Stimulated activated CD4-positive, alpha-beta T cell treated with anti-CD3 and anti-CD28 coated beads, TNF-alpha, amount 100 ng/mL, for 4 hours (primary cell): ENCODE measurements around the gene RIPK1.

Source experiments
- DNase-seq, 3 experiments: peaks; one replicate each; pipeline ENCODE4 v3.0.0-alpha.2; 2020; ENCODE audit warnings: low read depth in 3 of 3

RIPK1 gene

GRCh38 chr6:3085074-3085473 is 16.8 kb downstream of the RIPK1 start:
- DNase-seq, result no peak

DNA sequence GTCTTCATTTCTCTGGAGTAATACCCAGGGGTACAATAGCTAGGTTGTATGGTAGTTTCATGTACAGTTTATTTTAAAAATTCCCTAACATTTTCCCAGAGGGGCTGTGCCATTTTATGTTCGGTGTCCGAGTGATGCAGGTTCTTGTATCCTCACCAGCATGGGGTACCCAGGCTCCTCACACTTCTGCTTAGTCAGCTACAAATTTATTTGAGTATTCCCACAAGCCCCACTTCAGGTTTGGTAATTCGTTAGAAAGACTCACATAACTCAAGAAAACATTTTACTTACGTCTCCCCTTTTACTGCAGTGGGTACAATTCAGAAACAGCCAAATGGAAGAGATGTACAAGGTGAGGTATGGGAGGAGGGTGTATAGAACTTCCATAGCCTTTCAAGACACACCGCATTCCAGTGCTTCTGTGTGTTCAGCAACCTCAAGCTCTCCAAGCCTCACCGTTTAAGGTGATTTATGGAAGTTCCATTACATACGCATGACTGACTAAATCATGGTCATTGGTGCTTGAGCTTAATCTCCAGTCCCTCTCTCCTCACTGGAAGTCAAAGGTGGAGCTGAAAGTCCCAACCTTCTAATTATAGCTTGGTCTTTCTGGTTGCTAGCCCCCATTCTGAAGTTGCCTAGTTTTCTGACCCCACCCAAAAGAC is 18.1 kb downstream of the RIPK1 start:
- DNase-seq, result no peak

DNA sequence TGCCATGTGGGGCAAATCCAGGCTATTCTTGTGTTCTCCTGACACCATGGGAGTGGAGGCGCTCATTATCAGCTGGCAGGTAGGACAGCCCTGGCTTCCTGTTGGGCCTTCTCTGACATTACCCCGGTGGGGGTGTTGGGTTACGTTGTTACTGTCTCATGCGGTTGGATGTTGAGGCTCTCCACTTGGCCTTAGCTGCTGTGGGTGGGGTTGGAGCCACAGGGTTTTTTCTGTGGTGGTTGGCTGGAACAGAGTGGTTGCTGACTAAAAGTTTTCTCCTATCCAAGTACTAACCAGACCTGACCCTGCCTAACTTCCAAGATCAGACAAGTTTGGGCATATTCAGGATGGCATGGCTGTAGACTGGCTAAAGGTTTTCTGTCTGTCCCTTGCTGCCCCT is 20.2 kb downstream of the RIPK1 start:
- no peak for DNase-seq

DNA sequence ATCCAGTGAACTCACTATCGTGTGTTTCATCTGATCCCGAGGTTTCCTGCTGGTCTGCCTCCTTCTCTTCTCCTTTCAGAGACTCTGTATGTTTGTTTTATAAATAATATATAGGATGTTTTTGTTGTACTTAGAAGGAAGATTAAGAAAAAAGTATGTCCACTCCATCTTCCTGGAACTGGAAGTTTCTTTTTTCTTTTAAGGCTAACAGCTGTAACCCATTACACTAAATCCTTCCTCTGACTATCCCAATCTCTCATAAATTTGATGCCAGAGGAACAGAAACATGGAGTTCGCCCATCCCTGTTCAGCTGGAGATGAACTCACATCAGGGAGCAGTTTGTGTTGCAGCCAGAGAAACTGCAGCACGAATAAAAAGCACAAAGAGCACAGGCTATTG is 20.7 kb downstream of the RIPK1 start:
- no peak for DNase-seq

DNA sequence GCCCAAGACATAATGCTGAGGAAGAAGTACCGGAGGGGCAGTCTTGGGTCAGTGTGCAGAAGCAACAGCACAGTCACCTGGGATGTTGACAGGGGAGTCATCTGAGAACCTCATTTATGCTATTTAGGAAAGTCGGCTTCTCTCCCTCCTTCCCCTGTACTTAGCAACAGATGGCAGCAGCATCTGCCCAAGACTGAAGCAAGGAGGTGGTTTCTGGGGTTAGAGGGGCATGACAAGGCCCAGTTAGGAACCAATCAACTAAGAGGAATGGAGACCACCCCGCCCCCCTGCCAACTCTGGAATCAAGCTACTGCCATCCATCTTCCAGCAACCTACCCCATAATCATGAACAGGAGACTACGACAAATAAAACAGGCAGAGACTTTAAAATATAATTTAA is 21.7 kb downstream of the RIPK1 start:
- DNase-seq, result no peak

GRCh38 chr6:3094815-3095214 is 26.5 kb downstream of the RIPK1 start:
- DNase-seq, result no peak

DNA sequence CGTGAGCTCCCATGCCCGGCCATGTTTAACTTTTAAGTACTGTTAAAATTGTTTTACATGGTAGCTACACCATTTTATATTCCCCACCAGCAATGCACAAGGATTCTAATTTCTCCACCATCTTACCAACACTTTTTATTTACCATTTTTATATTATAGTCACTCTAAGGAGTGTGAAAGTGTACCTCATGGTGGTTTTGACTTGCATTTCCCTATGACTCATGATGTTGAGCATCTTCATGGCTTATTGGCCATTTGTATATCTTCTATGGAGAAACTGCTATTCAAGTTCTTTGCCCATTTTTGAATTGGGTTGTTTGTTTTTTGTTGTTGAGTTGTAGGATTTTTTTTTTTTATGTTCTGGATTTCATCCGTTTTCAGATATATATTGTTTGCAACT is 34.6 kb downstream of the RIPK1 start:
- no peak for DNase-seq

DNA sequence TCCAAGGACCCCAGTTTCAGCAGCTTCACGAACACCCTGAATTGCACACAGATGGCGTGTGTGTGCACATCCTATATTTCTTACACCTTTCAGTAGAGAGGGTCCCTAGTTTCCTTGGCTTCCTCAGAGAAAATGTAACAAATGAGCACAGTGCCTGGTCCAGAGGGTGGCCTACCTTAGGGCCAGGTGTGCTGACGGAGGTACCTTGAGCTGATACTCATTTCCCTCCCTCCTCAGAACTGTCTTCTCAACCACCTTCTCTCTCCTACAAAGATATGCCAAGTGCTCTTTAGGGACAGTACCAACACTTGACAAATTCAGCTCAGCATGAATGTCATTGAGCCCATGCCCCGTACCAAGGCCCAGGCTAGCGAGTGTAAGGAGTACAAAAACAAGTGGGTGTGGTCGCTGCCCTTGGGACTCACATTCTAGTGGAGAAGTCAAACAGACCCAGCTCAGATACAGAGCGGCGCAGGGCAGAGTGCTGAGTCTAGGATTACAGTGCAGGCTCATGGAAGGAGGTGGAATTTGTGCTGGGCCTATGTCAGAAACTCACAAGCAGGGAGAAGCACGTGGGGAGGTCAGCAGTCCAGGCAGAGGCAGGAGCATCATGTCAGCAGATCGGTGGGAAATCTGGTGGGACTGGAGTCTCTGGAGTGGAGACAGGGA is 40.6 kb downstream of the RIPK1 start:
- DNase-seq, result no peak

GRCh38 chr6:3109761-3110160 is 41.5 kb downstream of the RIPK1 start:
- DNase-seq, result no peak

- no peak for DNase-seq
These were observed 46.1 kb downstream of the RIPK1 start for GRCh38 chr6:3114377-3114776.

GRCh38 chr6:3117912-3118352 is 49.6 kb downstream of the RIPK1 start:
- DNase-seq, result no peak

DNA sequence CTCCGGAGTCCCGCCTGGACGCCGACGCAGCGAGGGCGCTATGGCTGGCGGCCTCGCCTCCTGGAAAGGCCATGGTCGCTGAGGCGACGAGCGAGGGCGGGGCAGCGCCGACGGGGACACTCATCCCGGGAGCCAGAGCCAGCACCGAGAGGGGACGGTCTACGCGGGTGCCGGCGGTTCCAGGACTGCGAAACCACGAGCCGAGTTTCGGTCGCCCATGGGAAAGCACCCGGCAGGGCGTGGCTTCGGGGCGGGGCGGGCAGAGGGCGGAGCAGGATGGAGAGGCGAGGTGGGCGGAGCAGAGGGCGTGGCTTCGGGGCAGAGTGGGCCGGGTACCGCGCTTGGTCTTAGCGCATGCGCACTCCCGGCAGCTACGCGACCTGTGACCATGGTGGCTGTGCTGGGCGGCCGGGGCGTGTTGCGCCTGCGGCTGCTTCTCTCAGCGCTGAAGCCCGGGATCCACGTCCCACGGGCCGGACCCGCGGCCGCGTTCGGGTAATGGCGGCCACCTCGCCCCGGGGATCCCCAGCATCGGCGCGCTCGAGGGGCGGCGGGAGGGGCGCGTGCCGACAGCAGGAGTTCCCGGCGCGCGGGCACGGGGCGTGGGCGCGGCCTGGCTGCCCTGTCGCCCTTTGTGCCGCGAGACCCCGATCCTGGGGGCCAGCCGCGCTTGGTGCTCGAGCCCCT is 50.2 kb downstream of the RIPK1 start, which contains the start of gene BPHL:
Gene BPHL, plus strand, starts transcription at position 359 of the 687 bp plus-strand sequence. Its CDS starts 30 bp downstream, at position 389.
- DNase-seq, result peak; percentile 99 to 100 (median 99)

GRCh38 chr6:3119040-3119723 is 50.9 kb downstream of the RIPK1 start:
- DNase-seq, result no peak

GRCh38 chr6:3120765-3121089 is 52.4 kb downstream of the RIPK1 start:
- no peak for DNase-seq

- DNase-seq, result no peak
These were observed 54.5 kb downstream of the RIPK1 start for GRCh38 chr6:3122823-3123182.

- DNase-seq, result no peak
These were observed 56.4 kb downstream of the RIPK1 start for GRCh38 chr6:3124667-3125066.

GRCh38 chr6:3125815-3126214 is 57.5 kb downstream of the RIPK1 start:
- DNase-seq, result no peak

DNA sequence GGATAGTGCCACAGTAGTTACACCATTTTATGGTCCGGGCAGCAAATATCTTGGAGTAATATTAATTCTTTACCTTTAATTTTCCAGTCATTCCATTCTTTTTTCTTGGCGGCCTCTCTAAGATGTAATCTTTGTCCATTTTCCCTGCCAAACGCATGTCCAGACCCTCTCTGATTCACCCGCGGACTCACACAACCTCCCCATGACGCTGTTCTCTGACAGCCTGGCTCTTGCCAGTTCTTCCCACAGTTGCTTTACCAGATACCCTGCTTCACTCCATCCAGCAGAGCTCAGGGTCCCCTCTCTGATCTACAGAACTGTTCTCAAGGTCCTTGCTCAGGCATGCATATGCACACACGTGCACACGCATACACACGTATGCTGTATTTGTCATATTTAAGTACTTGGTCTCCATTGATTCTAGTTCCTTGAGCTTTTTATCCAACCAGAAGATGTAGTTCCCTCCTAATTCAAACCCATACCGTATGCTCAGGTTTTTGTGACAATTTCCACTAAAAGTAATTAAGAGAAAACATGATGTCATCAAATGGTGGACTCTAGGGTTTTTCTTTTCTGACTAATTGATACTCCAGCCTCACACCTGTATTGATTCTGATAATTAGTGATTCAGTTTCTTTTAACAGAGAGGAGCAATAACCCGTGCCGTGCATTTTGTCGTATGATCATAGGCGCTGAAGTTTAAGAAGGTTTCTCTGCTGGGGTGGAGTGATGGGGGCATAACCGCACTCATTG is 60.2 kb downstream of the RIPK1 start:
- no peak for DNase-seq

DNA sequence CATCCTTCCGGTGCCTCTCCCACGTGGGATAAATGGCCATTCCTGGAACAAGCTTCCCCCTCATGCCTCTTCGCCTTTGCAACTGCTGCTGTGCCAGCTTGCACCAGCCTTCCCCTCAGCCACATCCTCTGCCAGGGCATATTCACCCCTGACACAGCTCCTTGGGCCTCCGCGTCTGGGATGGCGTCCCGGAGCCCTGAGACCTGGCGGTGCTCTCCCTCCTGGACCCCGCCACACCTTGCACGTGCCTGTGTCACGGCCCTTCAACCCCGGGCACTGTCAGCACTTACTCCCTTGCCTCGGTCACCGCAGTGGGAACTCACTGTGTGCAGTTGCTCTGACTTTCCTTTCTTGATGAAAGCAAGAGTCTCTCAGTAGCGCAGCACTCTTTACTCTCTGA is 63.4 kb downstream of the RIPK1 start:
- DNase-seq, result no peak

GRCh38 chr6:3133515-3133914 is 65.2 kb downstream of the RIPK1 start:
- DNase-seq, result no peak

- DNase-seq, result no peak
These were observed 67.5 kb downstream of the RIPK1 start for GRCh38 chr6:3135668-3136291.
